SHP77 (cell line): Measurements from ENCODE around the gene BMPER.

Experiments used
- DNase-seq, 2 experiments: peaks; one replicate each; lab custom pipeline; 2025; lab: John Stamatoyannopoulos, UW

The BMPER gene

DNA sequence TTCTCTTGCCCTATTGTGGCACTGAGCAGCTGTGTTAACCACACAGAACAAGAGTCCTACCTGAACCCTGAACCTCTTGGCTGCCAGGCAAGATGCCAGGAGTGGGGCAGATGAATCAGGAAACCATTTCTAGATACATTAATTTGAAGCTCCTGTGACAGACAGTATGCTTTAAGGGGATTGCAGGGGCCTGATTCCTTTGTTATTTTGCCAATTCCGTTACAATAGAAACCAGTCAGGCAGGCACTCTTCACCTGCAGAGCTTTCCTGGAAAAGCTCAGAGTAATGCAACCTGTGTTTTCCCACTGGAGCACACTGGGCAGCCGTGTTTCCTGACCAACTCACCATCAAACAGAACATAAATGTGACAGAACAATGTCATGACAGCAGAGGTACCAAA is 233.1 kb downstream of the BMPER start:
- DNase-seq: peak; percentile 41 to 66

DNA sequence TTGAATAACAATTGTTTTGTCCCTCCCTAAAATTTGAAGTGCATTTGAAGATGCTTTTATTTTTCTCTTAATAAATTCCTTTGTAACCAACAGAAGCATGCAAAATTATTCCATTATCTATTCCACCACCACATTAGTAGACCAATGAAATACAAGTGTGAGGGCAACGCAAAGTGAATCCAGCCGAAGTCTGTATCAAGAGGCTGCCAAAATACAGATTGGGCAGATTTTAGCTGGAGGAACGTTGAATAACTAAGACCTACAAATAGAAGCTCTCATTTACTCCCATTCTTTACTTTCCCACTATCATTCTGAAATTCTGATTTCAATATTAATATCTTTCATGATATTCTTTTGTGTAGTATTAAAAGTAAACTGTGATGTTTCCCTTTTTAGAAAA is 233.7 kb downstream of the BMPER start:
- DNase-seq: no peak

DNA sequence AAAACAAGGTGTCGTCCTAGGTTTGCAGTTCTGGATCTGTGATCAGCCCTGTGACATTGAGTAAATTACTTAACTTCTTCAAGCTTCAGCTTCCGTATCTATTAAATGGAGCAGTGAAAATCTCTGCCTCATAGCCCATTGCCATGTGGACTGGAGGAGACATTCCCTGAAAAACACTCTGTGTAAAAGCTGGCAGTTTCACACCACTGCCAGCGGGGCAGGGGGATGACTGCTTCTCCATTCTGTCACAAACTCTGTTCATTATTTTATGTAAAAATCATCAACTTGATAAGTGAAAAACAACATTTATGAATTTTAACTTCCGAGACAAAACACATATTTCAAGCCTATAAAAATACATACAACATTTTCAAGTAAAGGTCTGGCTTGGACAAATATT is 234.7 kb downstream of the BMPER start:
- DNase-seq: no peak

DNA sequence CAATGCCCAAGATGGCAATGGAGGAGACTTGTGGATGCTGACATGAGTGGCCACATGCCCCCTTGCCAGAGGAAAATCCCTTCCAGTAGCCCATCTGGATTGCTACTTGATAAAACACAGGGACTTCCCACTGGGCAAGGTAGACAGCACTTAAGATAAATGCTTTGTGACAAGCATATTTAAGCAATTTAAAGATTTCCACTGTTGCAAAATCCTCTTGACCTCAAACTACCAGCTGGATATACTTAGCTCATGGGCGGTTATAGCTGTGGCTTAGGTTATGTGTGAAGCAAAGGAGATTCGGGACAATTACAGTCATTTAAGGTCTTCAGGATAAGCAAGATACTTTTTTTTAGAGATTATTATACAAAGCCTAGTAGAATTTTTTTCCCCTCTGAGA is 238.1 kb downstream of the BMPER start:
- DNase-seq: no peak

DNA sequence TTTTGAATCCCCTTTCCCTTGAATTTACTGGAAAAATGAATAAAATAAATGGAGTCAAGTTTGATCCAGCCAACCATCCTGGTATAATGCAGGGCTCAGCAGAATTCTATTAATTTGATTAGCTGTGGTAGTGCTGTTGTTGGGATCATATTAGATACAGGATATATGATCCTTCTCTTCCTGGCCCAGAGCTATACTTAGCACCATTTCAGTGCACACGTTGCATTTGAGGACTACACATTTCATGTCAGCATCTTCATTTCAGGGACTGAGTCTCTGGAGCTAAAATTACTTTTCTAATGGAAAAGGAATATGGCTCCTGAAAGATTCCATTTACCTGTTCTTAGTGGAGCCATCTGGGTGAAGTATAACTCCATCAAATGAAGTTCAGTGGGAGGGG is 240.3 kb downstream of the BMPER start:
- no peak for DNase-seq

DNA sequence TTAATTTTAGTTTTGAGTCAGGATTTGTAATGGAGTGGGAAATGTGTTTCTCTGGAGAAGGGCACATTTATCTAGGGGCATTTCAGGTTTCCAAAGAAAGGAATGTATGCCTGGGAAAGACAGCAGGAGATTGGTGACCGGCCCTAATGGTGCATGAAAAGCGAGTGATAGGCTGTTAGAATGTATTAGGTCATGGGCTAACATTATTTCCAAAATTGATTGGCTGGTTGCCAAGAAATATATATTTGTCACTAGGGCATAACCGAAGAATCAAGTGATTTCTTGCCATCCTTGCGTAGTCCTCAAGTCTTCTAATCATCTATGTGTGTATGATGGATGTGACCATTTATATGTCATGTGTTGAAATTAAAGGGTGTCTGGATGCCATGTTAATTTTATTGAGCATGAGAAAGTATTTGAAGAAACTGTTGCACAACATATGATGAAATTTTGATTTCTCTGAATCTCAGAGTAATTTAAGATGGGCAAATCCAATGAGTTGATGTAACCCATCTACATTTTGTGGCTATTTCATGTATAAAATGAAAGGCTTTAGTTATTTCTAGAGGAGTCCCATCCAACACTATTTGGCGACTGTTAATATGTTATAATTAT is 248.4 kb downstream of the BMPER start:
- DNase-seq: no peak

DNA sequence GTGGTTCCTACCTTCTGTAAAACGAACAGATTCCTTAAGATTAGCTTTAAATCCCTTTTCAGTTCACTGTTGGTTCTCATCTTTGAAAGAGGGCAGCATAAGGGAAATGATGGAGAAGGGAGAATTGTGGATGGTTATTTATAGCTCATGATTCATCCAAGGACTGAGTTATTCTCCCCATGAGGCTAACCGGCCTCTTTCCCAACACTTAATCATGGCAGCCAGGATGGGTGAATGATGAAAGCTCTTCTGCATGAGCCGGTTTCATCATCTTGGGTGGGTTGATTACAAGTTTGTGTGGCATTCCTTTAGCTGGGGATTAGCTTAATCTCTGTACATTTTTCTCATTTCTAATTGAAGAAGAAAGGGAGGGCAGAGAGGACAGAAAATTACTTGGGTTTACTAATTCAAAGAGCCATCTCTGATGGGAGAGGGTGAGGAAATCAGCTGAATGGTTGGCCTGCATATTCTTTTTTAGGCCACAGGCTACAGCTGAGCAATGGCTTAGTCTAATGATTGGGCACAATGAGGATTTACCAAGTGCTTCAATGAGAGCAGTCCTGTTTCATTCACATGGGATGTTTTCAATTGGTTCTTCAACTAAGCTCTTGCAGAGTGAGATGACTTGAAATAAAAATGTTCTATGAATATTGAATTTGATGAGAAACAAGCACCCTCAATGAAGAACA is 250.0 kb downstream of the BMPER start:
- DNase-seq: no peak

DNA sequence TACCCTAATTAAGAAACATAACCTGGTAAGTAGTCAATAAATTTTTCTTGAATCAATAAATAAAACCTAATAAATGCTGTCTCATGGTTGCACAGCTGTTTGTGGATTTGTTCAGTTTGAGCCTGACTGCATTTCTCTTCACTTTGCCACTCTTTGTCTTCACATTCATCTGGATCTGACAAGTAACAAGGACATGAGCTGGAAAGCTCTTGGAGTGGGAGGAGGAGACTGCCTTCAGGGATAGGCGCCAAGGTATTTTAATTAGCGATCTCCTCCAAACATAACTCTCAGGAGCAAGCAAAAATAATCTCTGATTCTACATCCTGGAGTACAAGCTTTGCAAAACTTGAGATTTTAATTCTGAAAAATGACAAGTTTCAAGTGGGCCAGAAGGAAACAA is 251.0 kb downstream of the BMPER start:
- DNase-seq: no peak

DNA sequence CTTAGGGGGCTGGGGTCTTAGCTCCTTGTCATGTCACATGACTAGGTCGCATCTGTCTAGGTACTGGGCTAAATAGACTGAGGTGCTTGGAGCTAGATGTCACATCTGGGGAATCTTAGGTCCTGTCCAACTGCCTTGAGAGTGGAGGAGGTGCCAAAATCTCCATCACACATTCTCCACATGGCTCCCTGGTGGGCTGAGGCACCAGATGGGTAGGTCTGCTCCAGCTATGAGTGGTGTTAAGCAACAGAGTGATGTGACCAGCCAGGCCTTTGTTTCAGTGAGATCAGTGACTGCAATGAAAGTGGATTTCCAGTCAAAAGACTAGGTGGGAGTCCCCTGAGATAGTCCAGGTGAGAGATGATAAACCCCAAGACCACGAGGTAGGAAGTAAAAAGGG is 251.8 kb downstream of the BMPER start:
- DNase-seq: no peak

DNA sequence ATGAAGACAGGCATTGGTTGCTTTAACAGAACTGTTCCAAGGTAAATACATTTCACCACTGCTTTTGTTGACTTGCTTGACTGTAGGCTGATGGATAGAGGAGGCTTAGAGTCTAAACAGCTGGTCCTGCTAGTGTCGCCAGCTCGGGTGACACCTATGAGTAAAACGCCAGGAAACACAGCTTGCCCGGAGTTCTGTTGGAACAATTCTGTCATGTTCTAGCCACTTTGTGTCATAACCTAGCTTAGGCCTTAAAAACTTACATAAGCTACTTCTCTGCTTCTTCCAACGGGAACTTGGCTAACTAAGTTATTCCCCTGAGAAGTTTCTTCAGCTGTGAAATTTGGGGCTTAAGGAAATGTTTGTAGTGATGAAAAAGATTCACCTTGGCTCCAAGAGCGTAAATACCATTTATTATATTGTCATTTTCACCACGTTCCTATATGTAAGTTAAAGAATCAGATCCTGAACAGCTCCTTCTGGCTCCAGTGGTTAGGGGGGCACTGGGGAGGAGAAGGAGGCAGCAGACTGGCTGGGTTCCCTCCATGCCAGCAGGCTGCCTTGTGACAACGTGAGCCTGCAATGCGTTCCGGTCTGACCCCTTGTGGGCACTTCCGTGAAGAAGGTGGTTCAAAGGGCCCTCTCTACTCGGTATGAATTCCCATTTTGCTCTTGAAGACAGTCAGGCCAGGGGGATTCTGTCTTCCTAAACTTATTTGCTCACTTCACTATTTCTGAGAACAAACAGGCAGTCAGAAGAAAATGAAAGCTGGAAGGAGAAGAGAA is 253.2 kb downstream of the BMPER start:
- DNase-seq: peak; percentile 66 to 84

DNA sequence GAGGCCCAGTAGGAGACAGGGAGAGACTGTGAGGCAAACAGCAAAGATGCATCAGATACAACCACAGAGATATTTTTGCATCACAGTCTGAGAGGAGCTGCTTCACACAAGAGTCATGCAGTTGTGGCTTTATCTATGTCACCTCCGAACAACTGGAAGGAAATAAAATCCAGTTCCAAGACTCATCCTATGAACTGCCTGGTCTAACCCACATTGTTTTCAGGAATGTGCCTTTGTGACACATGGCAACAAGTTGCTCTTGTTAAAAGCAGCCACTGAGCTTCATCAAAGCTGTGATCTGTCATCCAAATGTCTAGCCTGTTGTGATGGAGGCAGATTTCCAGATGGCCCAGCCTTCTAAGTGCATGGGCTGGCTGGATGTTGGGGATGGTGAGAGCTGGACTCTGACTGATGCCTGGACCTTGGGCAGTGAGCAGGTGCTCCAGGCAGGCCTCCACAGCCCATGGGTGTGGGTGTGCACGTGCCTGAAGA is 255.0 kb downstream of the BMPER start:
- DNase-seq: no peak

DNA sequence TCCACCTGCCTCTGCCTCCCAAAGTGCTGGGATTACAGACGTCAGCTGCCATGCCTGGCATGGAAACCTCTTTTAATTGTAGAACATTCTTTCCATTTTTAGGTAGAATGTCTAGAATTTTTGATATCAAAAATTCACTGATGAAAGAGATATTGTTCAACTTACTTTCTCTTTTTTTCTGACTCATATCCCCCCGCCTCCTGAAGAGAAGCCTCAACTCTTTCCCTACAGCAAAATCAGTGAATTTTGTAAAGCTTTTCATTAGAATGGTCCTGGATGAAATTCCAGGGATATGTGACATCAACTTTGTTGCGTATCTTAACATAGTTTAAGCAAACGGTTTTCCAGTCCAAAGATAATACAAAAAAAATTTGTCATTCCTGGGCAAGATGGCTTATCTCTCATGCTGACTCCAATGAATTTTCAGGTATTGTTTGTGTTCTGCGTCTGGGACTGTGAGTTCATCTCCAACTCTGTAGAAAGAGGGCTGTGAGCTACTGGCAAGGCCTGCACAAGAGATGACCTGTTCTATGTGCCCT is 256.8 kb downstream of the BMPER start:
- no peak for DNase-seq

DNA sequence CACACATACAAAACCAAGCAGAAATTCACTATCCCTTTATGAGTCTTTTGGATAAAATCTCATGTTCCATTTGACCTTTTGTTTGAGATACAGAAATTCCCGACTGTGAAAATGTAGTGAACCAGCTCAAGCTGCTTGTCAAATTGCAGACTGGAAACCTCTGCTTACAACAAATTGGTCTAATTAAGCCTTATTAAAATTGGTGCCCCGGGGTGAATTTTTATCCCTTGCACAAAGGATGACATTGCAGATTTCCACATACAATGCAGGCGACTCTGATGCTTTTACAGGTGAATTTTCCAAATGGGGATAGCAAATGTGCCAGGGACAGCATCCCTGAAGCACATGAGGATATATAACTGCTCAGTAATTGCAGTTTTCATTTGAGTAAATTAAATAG is 257.3 kb downstream of the BMPER start:
- DNase-seq: no peak

DNA sequence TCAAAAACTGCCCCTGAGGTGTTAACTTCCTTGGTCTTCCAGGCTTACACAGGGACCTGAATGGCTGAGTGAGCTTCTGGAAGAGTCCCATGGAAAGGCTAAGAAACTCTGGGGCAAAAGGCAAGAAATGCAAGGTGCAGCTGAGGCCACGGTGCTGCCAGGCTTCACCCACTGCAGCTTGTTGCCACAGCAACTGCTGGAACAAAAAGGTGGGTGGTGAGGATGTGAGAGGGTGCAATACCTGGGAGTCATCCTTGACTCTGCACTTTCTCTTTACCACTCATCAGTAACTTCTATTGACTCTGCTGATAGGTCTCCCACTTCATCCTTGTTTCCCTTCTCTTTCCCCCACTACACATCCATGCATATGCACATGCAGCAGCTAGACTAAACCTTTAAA is 258.6 kb downstream of the BMPER start:
- DNase-seq: no peak

DNA sequence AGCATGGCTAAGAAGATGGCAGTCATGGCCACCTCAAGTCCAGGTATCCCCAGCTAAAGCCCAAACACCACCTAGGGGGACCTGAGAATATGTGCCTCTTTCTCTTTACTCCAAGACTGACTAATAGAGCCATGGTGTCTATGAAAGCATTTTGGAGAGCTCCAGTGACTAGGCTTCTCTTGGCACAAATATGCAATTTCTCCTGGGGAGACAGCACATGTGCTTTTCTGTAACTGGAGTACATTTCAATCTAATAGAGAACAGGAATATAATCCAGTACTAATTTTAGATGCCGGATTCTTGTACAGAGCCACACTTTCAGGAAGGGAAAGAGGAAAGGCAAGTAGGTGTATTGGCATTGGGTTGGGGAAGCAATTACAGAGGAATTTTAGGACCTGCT is 260.1 kb downstream of the BMPER start:
- no peak for DNase-seq

DNA sequence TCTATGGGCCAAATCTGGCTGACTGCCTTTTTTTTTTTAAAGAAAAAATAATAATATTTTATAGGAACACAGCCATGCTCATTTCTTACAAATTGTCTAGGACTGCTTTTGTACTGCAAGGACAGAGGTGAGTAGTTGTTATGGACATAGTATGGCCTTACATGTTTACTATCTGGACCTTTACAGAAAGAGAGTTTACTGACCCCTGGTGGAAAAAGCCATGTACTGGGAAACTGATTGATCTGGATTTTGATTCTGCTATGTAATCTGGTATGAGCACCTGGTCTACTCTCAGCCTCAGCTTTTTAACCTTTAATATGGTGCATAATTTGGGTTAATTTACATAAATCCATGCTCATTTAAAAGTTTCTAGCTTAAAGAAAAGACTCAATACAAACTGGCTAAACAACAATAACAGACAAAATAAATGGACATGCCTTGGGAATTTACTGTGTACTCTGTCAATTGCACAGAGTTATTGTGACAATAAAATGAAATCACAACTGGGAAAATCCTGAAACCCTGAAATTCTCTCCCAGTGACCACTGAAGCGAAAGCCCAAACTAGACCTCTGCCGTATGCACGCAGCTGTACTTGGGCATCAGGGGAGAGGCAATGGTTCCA is 260.7 kb downstream of the BMPER start:
- peak; percentile 35 to 36 for DNase-seq

DNA sequence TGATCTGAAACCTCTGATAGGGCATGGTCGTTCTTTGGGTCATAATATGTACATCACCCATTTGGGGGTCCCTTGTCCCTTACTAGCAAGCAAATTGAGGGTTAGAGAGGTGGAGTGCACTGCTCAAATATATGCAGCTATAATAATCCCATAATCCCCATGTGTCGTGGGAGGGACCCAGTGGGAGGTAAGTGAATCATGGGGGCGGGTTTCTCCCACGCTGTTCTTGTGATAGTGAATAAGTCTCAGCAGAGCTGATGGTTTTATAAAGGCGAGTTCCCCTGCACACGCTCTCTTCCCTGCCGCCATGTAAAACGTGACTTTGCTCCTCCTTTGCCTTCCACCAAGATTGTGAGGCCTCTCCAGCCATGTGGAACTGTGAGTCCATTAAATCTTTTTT is 262.7 kb downstream of the BMPER start:
- DNase-seq: no peak

DNA sequence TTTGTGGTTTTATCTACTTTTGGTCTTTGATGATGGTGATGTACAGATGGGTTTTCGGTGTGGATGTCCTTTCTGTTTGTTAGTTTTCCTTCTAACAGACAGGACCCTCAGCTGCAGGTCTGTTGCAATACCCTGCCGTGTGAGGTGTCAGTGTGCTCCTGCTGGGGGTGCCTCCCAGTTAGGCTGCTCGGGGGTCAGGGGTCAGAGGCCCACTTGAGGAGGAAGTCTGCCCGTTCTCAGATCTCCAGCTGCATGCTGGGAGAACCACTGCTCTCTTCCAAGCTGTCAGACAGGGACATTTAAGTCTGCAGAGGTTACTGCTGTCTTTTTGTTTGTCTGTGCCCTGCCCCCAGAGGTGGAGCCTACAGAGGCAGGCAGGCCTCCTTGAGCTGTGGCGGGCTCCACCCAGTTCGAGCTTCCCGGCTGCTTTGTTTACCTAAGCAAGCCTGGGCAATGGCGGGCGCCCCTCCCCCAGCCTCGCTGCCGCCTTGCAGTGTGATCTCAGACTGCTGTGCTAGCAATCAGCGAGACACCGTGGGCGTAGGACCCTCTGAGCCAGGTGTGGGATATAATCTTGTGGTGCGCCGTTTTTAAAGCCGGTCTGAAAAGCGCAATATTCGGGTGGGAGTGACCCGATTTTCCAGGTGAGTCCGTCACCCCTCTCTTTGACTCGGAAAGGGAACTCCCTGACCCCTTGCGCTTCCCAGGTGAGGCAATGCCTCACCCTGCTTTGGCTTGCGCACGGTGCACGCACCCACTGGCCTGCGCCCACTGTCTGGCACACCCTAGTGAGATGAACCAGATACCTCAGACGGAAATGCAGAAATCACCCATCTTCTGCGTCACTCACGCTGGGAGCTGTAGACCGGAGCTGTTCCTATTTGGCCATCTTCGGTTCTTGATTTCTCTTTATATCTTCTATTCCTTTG is 269.6 kb downstream of the BMPER start:
- DNase-seq: peak; percentile 50 to 53

DNA sequence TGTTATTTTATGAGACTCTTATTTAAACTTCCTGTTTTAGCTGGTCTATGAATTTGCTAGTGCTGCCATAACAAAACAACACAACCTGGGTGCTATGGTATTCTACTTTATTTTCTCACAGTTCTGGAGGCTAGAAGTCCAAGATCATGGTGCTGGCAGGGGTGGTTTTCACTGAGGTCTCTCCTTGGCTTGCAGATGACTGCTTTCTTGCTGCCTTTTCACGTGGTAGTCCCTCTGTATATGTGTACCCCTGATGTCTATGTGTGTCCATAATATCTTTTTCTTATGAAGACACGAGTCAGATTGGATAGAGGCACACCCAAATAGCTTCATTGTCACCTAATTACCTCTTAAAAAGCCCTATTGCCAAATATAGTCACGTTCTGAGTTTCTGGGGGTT is 270.5 kb downstream of the BMPER start:
- no peak for DNase-seq

DNA sequence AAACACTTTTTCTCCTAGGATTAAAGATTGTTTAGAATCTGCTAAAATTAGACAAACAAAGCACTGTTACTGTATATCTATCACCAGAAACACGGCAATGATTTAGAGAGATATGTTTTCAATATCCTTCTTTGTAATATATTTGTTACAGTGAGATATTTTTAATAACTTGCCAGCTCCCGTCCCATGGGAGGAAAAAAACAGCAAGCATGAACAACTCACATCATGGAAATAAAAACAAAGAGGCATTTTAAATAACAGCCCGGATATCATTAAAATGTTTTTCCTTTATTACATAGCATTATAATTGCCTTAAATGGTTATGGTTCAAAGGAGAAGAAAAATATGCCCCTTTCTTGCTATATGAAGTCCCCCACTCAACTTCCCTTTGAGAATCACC is 272.1 kb downstream of the BMPER start:
- DNase-seq: no peak

DNA sequence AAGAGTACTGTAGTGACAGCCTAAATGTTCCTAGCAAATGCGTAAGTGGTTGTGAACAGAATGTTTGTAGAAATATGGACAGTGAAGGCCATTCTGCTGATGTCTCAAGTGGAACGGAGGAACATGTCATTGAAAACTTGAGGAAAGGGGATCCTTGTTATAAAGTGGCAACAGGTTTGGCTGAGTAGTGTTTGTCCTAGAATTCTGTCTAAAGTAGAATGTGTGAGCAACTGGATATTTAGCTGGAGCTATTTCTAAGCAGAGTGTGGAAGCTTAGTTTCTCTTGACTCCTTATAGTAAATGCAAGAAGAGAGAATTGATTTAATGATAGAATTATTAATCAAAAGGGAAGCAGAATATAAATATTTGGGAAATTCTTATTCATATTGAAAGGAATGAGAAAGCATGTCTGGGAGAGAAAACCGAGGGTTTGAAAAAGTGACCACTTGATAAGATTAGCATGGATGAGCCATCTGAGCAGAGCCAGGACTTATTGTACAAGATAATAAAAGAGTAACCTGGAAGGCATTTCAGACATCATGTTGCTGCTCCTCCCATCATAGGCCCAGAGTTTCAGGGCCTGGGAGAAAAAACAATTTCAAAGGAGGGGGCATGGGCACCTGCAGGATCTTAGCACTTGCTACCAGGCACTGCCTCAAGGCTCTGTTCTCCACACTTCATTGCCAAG is 276.1 kb downstream of the BMPER start:
- DNase-seq: no peak
